Measurements from ENCODE around the gene ZNF182. TPM values are rescaled to one million over a fixed set of nuclear protein-coding genes. Genes with fewer than 3 reads are reported as not detected.
A peak's percentile ranks its signal among the peaks of the same experiment; 100 is the strongest.
"Not testable (repeated sequence)": the region's sequence is repeated elsewhere in the genome, so short reads cannot be mapped to it uniquely, and the experiment has no call there.

ZNF182 gene
- total and polyA plus RNA-seq, 2 donors = 6.0 to 13.7 TPM

GRCh38 chrX:48027545-48027944 lies 23.8 kb upstream of the ZNF182 start:
- not testable (repeated sequence) for H3K27me3 ChIP-seq (ENCODE audit: control insufficient read depth in 2 of 2, insufficient read depth in 1 of 2, low read length in 1 of 2); H3K36me3 ChIP-seq (ENCODE audit: control insufficient read depth in 2 of 2, insufficient read depth in 2 of 2, low read length in 1 of 2); H3K27ac ChIP-seq (ENCODE audit: low read depth in 1 of 2, low read length in 1 of 2); DNase-seq (ENCODE audit: low read depth in 6 of 9, low spot score in 9 of 9); H3K4me1 ChIP-seq (ENCODE audit: control insufficient read depth in 2 of 2, insufficient read depth in 2 of 2, low read length in 2 of 2); H3K4me3 ChIP-seq (ENCODE audit: low read length in 2 of 2); H3K9me3 ChIP-seq (ENCODE audit: control insufficient read depth in 2 of 2, insufficient read depth in 1 of 2, low read length in 1 of 2)
- WGBS = 91% methylated on average over 3 of the region's 4 CpGs

- Histone ChIP-seq H3K4me3 (ENCODE audit: low read length in 2 of 2) (no peak overlapping the region), H3K36me3 (ENCODE audit: control insufficient read depth in 2 of 2, insufficient read depth in 2 of 2, low read length in 1 of 2) (no peaks in the 10 kb centered on the region), H3K4me1 (ENCODE audit: control insufficient read depth in 2 of 2, insufficient read depth in 2 of 2, low read length in 2 of 2) (peaks cover 0 to 5% of the 10 kb centered on the region in 2 donors), H3K27ac (ENCODE audit: low read depth in 1 of 2, low read length in 1 of 2) (no peak overlapping the region), H3K9me3 (ENCODE audit: control insufficient read depth in 2 of 2, insufficient read depth in 1 of 2, low read length in 1 of 2) (no peaks in the 10 kb centered on the region), H3K27me3 (ENCODE audit: control insufficient read depth in 2 of 2, insufficient read depth in 1 of 2, low read length in 1 of 2) (no peaks in the 10 kb centered on the region)
- DNase-seq (ENCODE audit: low read depth in 6 of 9, low spot score in 9 of 9) = peak in 7 of 9 donors; percentile 37 to 79 (median 48)
- 7% methylated on average over 7 of the region's 7 CpGs for WGBS
Observed at GRCh38 chrX:48025561-48025960, 21.8 kb upstream of the ZNF182 start.

- no peaks in the 10 kb centered on the region for H3K36me3 ChIP-seq (ENCODE audit: control insufficient read depth in 2 of 2, insufficient read depth in 2 of 2, low read length in 1 of 2)
- H3K27me3 ChIP-seq (ENCODE audit: control insufficient read depth in 2 of 2, insufficient read depth in 1 of 2, low read length in 1 of 2) = no peaks in the 10 kb centered on the region
- no peaks in the 10 kb centered on the region for H3K9me3 ChIP-seq (ENCODE audit: control insufficient read depth in 2 of 2, insufficient read depth in 1 of 2, low read length in 1 of 2)
- over 99% methylated on average over 3 of the region's 3 CpGs for WGBS
- DNase-seq (ENCODE audit: low read depth in 6 of 9, low spot score in 9 of 9) = no peak
- H3K4me3 ChIP-seq (ENCODE audit: low read length in 2 of 2) = no peak overlapping the region
- H3K4me1 ChIP-seq (ENCODE audit: control insufficient read depth in 2 of 2, insufficient read depth in 2 of 2, low read length in 2 of 2) = peaks cover 0 to 7% of the 10 kb centered on the region in 2 donors
- H3K27ac ChIP-seq (ENCODE audit: low read depth in 1 of 2, low read length in 1 of 2) = no peak overlapping the region
Observed at GRCh38 chrX:48022738-48023137, 18.9 kb upstream of the ZNF182 start.

- no peaks in the 10 kb centered on the region for H3K27me3 ChIP-seq (ENCODE audit: control insufficient read depth in 2 of 2, insufficient read depth in 1 of 2, low read length in 1 of 2)
- no peak for DNase-seq (ENCODE audit: low read depth in 6 of 9, low spot score in 9 of 9)
- H3K9me3 ChIP-seq (ENCODE audit: control insufficient read depth in 2 of 2, insufficient read depth in 1 of 2, low read length in 1 of 2) = no peaks in the 10 kb centered on the region
- H3K36me3 ChIP-seq (ENCODE audit: control insufficient read depth in 2 of 2, insufficient read depth in 2 of 2, low read length in 1 of 2) = no peaks in the 10 kb centered on the region
- no peak overlapping the region for H3K27ac ChIP-seq (ENCODE audit: low read depth in 1 of 2, low read length in 1 of 2)
- H3K4me1 ChIP-seq (ENCODE audit: control insufficient read depth in 2 of 2, insufficient read depth in 2 of 2, low read length in 2 of 2) = peaks cover 0 to 7% of the 10 kb centered on the region in 2 donors
- no peak overlapping the region for H3K4me3 ChIP-seq (ENCODE audit: low read length in 2 of 2)
- 100% methylated on average over 3 of the region's 3 CpGs for WGBS
Observed at GRCh38 chrX:48022100-48022499, 18.3 kb upstream of the ZNF182 start.

GRCh38 chrX:48021026-48021900 lies 17.5 kb upstream of the ZNF182 start:
- DNase-seq (ENCODE audit: low read depth in 6 of 9, low spot score in 9 of 9) = peak; percentile 67 to 92 (median 79)
- WGBS = 2% methylated on average over 30 of the region's 30 CpGs

GRCh38 chrX:48020472-48020871 lies 16.7 kb upstream of the ZNF182 start:
- H3K36me3 ChIP-seq (ENCODE audit: control insufficient read depth in 2 of 2, insufficient read depth in 2 of 2, low read length in 1 of 2); H3K9me3 ChIP-seq (ENCODE audit: control insufficient read depth in 2 of 2, insufficient read depth in 1 of 2, low read length in 1 of 2); H3K4me1 ChIP-seq (ENCODE audit: control insufficient read depth in 2 of 2, insufficient read depth in 2 of 2, low read length in 2 of 2); H3K27me3 ChIP-seq (ENCODE audit: control insufficient read depth in 2 of 2, insufficient read depth in 1 of 2, low read length in 1 of 2): not testable (repeated sequence)
- DNase-seq (ENCODE audit: low read depth in 6 of 9, low spot score in 9 of 9) = peak in 1 of 9 donors; percentile 12
- peak overlapping the region in 1 of 2 donors; percentile 67 for H3K4me3 ChIP-seq (ENCODE audit: low read length in 2 of 2)
- H3K27ac ChIP-seq (ENCODE audit: low read depth in 1 of 2, low read length in 1 of 2) = peak overlapping the region in 1 of 2 donors; percentile 77
- WGBS = 23% methylated on average over 11 of the region's 11 CpGs

More at GRCh38 chrX:48021026-48021900, 17.5 kb upstream of the ZNF182 start:
- Histone ChIP-seq H3K27me3 (ENCODE audit: control insufficient read depth in 2 of 2, insufficient read depth in 1 of 2, low read length in 1 of 2) (no peaks in the 10 kb centered on the region), H3K27ac (ENCODE audit: low read depth in 1 of 2, low read length in 1 of 2) (peak overlapping the region; percentile 77 to 83), H3K4me1 (ENCODE audit: control insufficient read depth in 2 of 2, insufficient read depth in 2 of 2, low read length in 2 of 2) (peaks cover 0 to 7% of the 10 kb centered on the region in 2 donors), H3K9me3 (ENCODE audit: control insufficient read depth in 2 of 2, insufficient read depth in 1 of 2, low read length in 1 of 2) (no peaks in the 10 kb centered on the region), H3K4me3 (ENCODE audit: low read length in 2 of 2) (peak overlapping the region; percentile 67 to 69), H3K36me3 (ENCODE audit: control insufficient read depth in 2 of 2, insufficient read depth in 2 of 2, low read length in 1 of 2) (no peaks in the 10 kb centered on the region)

GRCh38 chrX:48019892-48020291 lies 16.1 kb upstream of the ZNF182 start:
- not testable (repeated sequence) for H3K9me3 ChIP-seq (ENCODE audit: control insufficient read depth in 2 of 2, insufficient read depth in 1 of 2, low read length in 1 of 2); H3K4me1 ChIP-seq (ENCODE audit: control insufficient read depth in 2 of 2, insufficient read depth in 2 of 2, low read length in 2 of 2); H3K27me3 ChIP-seq (ENCODE audit: control insufficient read depth in 2 of 2, insufficient read depth in 1 of 2, low read length in 1 of 2); DNase-seq (ENCODE audit: low read depth in 6 of 9, low spot score in 9 of 9); H3K36me3 ChIP-seq (ENCODE audit: control insufficient read depth in 2 of 2, insufficient read depth in 2 of 2, low read length in 1 of 2); H3K4me3 ChIP-seq (ENCODE audit: low read length in 2 of 2); H3K27ac ChIP-seq (ENCODE audit: low read depth in 1 of 2, low read length in 1 of 2)
- WGBS = no CpG with 5 or more reads among the region's 1 CpG

GRCh38 chrX:48016583-48017310 lies 13.0 kb upstream of the ZNF182 start:
- H3K4me3 ChIP-seq (ENCODE audit: low read length in 2 of 2); H3K27me3 ChIP-seq (ENCODE audit: control insufficient read depth in 2 of 2, insufficient read depth in 1 of 2, low read length in 1 of 2); H3K4me1 ChIP-seq (ENCODE audit: control insufficient read depth in 2 of 2, insufficient read depth in 2 of 2, low read length in 2 of 2); DNase-seq (ENCODE audit: low read depth in 6 of 9, low spot score in 9 of 9); H3K9me3 ChIP-seq (ENCODE audit: control insufficient read depth in 2 of 2, insufficient read depth in 1 of 2, low read length in 1 of 2); H3K36me3 ChIP-seq (ENCODE audit: control insufficient read depth in 2 of 2, insufficient read depth in 2 of 2, low read length in 1 of 2); H3K27ac ChIP-seq (ENCODE audit: low read depth in 1 of 2, low read length in 1 of 2): not testable (repeated sequence)
- 96% methylated on average over 34 of the region's 46 CpGs for WGBS

GRCh38 chrX:48009445-48009960 lies 5.7 kb upstream of the ZNF182 start:
- not testable (repeated sequence) for H3K4me3 ChIP-seq (ENCODE audit: low read length in 2 of 2); H3K4me1 ChIP-seq (ENCODE audit: control insufficient read depth in 2 of 2, insufficient read depth in 2 of 2, low read length in 2 of 2); H3K36me3 ChIP-seq (ENCODE audit: control insufficient read depth in 2 of 2, insufficient read depth in 2 of 2, low read length in 1 of 2); H3K27ac ChIP-seq (ENCODE audit: low read depth in 1 of 2, low read length in 1 of 2); H3K9me3 ChIP-seq (ENCODE audit: control insufficient read depth in 2 of 2, insufficient read depth in 1 of 2, low read length in 1 of 2); H3K27me3 ChIP-seq (ENCODE audit: control insufficient read depth in 2 of 2, insufficient read depth in 1 of 2, low read length in 1 of 2); DNase-seq (ENCODE audit: low read depth in 6 of 9, low spot score in 9 of 9)
- no CpG with 5 or more reads among the region's 2 CpGs for WGBS

Measured in thymus (tissue), 11 donors.